EH (cell line): ENCODE measurements around the gene CD8B2.
"Not testable (repeated sequence)": the region's sequence is repeated elsewhere in the genome, so short reads cannot be mapped to it uniquely, and the experiment has no call there.

ENCODE experiments used
- DNase-seq: peaks from one replicate; pipeline ENCODE4 v3.0.0-alpha.2; 2015; ENCODE audit warnings: low read depth

Gene CD8B2

GRCh38 chr2:106551417-106552130 is 64.4 kb downstream of the CD8B2 start:
- DNase-seq: no peak

- no peak for DNase-seq
Measured at GRCh38 chr2:106552921-106553320, 65.8 kb downstream of the CD8B2 start.

- no peak for DNase-seq
Measured at GRCh38 chr2:106553321-106553720, 66.2 kb downstream of the CD8B2 start.

DNA sequence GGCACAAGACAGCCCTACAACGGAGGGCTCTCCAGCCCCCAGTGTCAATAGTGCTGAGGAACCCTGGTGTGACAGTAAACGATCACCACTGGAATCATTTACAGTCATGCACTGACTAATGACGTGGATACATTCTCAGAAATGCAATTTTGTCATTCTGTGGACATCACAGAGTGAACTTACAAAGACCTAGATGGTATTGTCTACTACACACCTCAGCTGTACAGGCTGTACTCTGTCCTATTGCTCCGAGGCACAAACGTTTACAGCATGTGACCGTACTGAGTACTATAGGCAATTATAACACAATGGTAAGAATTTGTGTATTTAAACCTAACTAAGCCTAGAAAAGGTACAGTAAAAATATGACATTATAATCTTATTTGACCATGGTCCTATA is 67.2 kb downstream of the CD8B2 start:
- no peak for DNase-seq

DNA sequence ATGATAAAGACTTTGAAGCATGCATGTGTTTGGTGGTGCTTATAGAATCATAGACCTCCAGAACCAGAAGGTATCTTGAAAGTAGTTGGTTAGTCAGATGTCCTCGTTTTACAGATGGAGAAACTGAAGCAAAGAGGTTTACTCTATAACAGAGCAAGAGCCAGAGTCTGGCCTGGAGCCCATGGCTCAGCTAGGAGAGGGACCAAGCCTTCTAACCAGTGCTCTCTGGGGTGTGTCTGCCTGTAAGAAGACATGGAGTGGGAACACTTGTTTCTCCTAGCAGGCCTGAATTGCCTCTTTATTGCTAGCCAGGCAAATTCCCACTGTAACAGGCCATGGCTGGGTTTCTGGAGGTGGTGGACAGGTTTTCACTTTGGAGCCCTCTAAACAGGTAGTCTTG is 67.9 kb downstream of the CD8B2 start:
- no peak for DNase-seq

DNA sequence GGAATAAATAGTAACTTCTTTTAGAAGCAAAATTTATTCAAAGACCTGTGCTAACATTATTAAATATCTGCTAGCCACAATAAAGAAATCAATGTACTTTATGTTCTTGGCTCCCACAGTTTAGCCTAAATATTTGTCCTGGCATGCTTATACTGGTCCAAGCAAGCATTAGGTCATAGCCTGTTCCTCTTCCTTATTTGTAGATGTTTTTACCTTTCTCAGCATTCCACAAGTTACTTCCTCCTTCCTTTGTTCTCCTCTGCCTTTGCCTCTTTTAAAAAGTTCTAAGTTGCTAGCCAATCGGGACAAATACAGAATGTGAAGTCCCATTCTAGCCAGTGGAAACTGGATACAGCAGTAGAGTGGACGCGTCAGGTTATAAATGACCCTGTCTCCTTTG is 72.6 kb downstream of the CD8B2 start:
- DNase-seq: not testable (repeated sequence)

DNA sequence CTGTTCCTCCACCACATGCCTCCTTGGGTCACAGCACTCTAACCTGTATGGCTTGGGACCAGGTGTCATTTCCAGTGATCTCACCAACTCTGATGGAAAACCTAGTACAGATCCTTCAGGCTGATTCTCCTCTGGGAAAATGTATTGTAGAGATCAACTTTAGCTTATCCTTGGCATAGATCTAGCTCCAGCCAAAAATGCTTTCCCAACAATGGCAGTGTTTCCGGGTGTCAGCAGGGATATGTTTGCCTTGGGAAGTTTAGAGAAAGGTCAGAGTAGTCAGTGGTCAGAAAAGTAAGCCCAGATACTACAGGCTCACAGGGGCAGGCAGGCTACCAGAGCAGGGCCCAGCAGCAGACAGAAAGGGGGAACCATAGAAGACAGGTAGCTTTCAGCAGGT is 73.6 kb downstream of the CD8B2 start:
- no peak for DNase-seq

GRCh38 chr2:106561356-106561755 is 74.2 kb downstream of the CD8B2 start:
- no peak for DNase-seq

GRCh38 chr2:106561803-106562202 is 74.6 kb downstream of the CD8B2 start:
- no peak for DNase-seq

DNA sequence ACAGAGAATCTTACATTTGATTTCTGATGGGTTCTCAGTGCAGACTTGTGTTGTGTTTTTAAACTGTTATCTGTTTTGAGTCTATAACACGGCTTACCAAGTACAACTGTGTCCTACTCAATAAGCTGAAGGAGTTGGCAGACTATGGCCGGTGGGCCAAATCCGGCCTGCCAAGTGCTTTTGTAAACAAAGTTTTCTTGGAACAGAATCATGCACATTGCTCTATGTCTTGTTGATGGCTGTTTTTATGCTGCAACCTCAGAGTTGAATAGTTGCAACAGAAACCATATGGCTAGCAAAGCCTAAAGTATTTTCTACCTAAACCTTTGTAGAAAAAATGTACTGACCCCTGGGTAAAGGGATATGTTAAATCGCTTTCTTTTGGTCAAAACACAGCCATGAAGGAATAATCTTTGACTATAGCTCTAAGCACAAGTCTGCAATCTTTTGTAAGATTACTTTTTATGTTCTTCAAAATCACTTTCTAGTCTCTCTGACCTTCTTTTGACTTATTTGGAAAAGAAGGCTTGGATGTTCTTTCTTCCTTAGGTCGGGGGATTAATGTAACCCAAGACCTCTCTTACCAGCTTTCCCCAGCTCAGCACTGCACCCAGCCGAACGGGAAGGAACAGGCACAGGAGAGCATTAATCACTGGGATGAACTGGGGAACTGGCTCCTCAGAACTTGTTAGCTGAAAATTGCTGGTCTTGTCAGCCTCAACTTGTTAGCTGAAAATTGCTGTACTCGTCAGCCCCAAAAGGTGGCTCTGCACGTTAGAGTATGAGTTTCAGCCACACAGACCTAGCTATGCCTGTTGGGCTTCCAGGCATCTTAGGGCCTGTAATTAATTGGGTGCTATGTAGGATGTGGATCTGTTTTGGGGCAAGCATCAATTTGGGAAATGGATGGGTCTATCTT is 75.4 kb downstream of the CD8B2 start:
- DNase-seq: no peak

- no peak for DNase-seq
Measured at GRCh38 chr2:106563195-106563594, 76.0 kb downstream of the CD8B2 start.

DNA sequence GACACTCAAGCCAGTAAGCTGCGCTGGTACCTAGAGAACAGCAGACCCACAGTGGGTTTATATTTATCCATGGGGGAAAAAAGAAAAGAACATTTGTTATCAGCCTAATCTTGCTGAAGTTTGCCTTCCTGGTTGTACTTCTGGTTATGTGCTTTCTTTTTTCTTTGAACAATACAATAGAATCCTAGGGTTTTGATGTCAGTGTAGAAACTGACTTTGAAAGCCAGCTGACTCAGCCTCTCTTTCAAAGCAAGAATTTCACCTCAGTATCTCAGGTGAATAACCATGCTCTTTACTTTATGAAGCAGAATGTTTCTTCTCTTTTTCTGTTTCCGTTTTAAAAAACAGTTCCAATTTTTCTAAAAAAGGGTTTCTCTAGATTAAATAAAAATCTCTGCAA is 78.4 kb downstream of the CD8B2 start:
- no peak for DNase-seq

DNA sequence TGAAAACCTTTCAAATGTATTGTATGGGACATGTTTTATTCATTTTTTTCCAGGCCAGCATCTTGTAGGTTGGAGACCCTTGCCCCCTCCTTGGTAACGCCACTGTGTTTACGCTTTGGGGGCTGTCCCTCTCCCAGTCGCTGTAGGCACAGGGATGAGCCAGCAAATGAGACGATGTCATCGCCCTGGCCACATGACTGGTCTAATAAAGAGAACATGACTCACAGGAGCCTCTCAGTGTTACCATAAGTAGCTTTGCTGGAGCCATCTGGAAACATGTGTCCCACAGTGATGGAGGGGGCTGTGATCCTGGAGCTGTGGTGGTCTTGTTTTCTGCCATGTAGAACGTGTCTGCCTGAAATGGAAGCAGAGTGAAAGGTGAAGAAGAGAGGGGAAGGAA is 78.9 kb downstream of the CD8B2 start:
- peak; percentile 12 for DNase-seq

- not testable (repeated sequence) for DNase-seq
Measured at GRCh38 chr2:106566484-106566883, 79.3 kb downstream of the CD8B2 start.

DNA sequence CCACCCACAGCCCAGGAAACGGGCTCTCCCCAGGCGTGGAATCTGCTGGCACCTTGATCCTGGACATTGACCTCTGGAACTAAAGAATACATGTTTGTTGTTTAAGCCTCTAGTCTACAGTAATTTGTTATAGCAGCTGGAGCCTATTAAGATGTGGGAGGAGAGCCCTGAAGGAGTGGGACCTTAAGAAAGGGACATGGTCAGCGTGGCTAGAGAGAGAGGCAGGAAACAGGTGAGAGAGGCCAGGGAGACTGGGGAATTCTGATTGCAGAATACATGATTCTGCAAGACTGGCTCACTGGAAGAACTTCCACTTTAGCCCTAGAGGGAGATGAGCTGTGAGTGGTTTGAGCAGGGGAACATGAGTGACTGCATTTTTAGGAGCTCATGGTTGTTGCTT is 83.2 kb downstream of the CD8B2 start:
- DNase-seq: no peak
